Thymus (tissue), 11 donors: ENCODE results near the gene KRTAP4-11. TPM values are rescaled to one million over a fixed set of nuclear protein-coding genes. Genes with fewer than 3 reads are reported as not detected.
"Not testable (repeated sequence)": the region's sequence is repeated elsewhere in the genome, so short reads cannot be mapped to it uniquely, and the experiment has no call there.

Experiments used
- DNase-seq, 9 donors: peaks; one replicate each; pipeline ENCODE4 v3.0.0-alpha.2; 2013; ENCODE audit warnings: low spot score in 9 of 9, low read depth in 6 of 9, missing footprints in 1 of 9
- H3K27ac ChIP-seq, 2 donors: one replicate each; pipeline ENCODE4 v1.5.1; 2013; ENCODE audit warnings: control low read depth in 1 of 2, low read depth in 1 of 2, low read length in 1 of 2, mild to moderate bottlenecking in 1 of 2, moderate library complexity in 1 of 2
- H3K27me3 ChIP-seq, 2 donors: one replicate each; pipeline ENCODE4 v1.5.1; 2013; ENCODE audit warnings: low read length in 1 of 2; ENCODE audit not compliant: control insufficient read depth in 2 of 2, insufficient read depth in 1 of 2
- H3K36me3 ChIP-seq, 2 donors: one replicate each; pipeline ENCODE4 v1.5.1; 2013; ENCODE audit warnings: low read length in 1 of 2, mild to moderate bottlenecking in 1 of 2, moderate library complexity in 1 of 2; ENCODE audit not compliant: control insufficient read depth in 2 of 2, insufficient read depth in 2 of 2
- H3K4me1 ChIP-seq, 2 donors: one replicate each; pipeline ENCODE4 v1.5.1; 2013; ENCODE audit warnings: low read length in 2 of 2; ENCODE audit not compliant: control insufficient read depth in 2 of 2, insufficient read depth in 2 of 2
- H3K4me3 ChIP-seq, 2 donors: one replicate each; pipeline ENCODE4 v1.5.1; 2013; ENCODE audit warnings: low read length in 2 of 2, control low read depth in 1 of 2, mild to moderate bottlenecking in 1 of 2
- H3K9me3 ChIP-seq, 2 donors: one replicate each; pipeline ENCODE4 v1.5.1; 2013; ENCODE audit warnings: low read length in 1 of 2, mild to moderate bottlenecking in 1 of 2; ENCODE audit not compliant: control insufficient read depth in 2 of 2, insufficient read depth in 1 of 2
- WGBS: extraction: QIAGEN DNeasy Blood & Tissue Kit; methylation state at CpG from one replicate; pipeline ENCODE4 v1.1.7; 2013; 5-methylcytosine and 5-hydroxymethylcytosine counted together
- polyA plus RNA-seq: library from polyadenylated mRNA; stranded (reverse); fragments of 200-250 nt; gene quantifications from one replicate; pipeline ENCODE4 v1.2.3, GENCODE V29; 2013
- total RNA-seq: library from RNA; stranded (reverse); fragments of 120-200 nt; gene quantifications from one replicate; pipeline ENCODE4 v1.2.4, GENCODE V29; 2013
- donor health status: healthy.

The KRTAP4-11 gene
- total and polyA plus RNA-seq, 2 donors: not detected

DNA sequence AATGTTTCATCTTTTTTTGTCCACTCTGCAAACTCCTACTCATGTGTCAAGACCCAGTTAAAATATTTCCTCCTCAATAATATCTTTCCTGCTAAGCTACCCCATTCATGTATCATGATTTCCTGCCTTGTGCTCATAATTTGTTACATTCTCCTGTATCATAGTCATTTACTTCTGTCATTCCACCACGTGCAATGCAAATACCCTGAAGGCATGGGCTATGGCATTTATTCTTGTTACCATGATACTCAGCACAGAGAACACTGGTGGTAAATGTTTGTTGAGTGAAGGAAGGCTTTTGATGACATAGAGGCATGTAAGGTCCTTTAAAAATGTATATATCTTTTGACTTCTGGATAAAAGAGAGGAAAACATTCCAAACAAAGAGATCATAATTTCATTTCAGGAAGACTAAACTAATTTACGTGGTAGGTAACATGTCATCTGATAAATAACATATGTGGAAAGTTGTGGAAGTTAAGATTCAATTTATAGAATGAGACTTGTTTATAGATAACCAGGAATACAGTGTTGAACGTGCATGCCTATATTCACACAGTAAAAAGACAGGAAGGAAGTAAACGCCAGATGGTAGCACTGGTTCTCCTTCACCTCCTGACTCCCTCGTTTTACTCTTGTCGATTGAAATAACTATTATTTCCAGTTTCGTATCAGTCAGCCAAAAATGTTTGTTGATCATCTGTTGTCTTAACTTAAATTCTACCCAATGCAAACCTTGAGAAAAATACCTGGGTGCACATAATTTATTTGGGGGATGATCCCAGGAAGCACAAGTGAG lies 18.3 kb downstream of the KRTAP4-11 start:
- WGBS: 24% methylated on average over 7 of the region's 7 CpGs
- not testable (repeated sequence) for DNase-seq, H3K4me3 ChIP-seq, H3K27me3 ChIP-seq, H3K9me3 ChIP-seq, H3K27ac ChIP-seq, H3K36me3 ChIP-seq, H3K4me1 ChIP-seq

DNA sequence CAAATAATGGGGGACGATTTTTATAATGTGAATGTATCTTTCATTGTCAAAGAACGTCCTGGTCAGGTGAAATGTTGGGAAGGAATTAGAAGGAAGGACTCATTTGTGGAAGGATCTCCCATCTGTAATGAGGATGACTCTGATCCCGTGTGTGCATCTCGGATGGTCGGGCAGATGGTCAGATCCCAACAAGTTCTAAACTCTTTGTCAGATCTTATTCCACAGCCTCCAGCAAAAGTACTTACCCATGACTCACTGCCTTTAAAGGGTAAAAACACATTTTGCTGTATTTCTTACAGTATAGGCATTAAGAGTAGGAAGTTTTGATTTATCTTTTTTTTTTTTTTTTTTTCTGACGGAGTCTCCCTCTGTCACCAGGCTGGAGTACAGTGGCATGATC lies 19.7 kb downstream of the KRTAP4-11 start:
- H3K4me1 ChIP-seq: no peaks in the 10 kb centered on the region
- no peak overlapping the region for H3K4me3 ChIP-seq
- H3K27me3 ChIP-seq: no peaks in the 10 kb centered on the region
- no peaks in the 10 kb centered on the region for H3K36me3 ChIP-seq
- 95% methylated on average over 6 of the region's 6 CpGs for WGBS
- H3K9me3 ChIP-seq: no peaks in the 10 kb centered on the region
- H3K27ac ChIP-seq: no peak overlapping the region
- no peak for DNase-seq

- Histone ChIP-seq H3K27me3 (no peaks in the 10 kb centered on the region), H3K27ac (no peak within 1 kb of the TSS), H3K4me1 (no peaks in the 10 kb centered on the region), H3K36me3 (no peaks in the 10 kb centered on the region), H3K9me3 (no peaks in the 10 kb centered on the region), H3K4me3 (no peak within 1 kb of the TSS)
- WGBS: 92% methylated on average over 4 of the region's 4 CpGs
- no peak for DNase-seq
These were observed 20.1 kb downstream of the KRTAP4-11 start, which contains the start of gene KRTAP4-8 for GRCh38 chr17:41098042-41098441. TSS of gene KRTAP4-8 (minus strand) at chr17:41098142. CDS start at chr17:41098084, 58 bp downstream.

DNA sequence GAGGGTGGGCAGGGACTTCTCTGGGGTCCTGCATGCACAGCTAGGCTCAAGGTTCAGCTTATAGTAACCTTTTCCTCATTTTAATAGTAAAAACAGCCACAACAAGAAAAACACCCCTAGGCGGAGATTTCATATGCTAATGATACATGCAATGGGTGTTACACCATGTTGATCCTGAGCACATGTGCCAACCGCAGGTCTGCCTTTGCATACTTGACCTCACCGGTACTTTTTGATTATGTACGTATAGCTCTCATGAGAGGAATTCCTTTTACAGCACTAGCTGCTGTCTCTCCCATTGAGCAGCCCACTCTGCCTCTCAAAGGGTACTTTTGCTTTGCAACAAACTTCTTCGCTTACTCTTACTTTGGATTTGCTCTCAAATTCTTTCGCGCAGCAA lies 22.1 kb downstream of the KRTAP4-11 start:
- 99% methylated on average over 7 of the region's 7 CpGs for WGBS
- H3K4me3 ChIP-seq: no peak overlapping the region
- H3K4me1 ChIP-seq: no peaks in the 10 kb centered on the region
- H3K36me3 ChIP-seq: no peaks in the 10 kb centered on the region
- no peaks in the 10 kb centered on the region for H3K27me3 ChIP-seq
- no peak for DNase-seq
- H3K9me3 ChIP-seq: no peaks in the 10 kb centered on the region
- H3K27ac ChIP-seq: no peak overlapping the region

GRCh38 chr17:41088760-41089352 lies 29.3 kb downstream of the KRTAP4-11 start:
- H3K36me3 ChIP-seq, H3K4me1 ChIP-seq, H3K9me3 ChIP-seq, DNase-seq, H3K27ac ChIP-seq, H3K4me3 ChIP-seq, H3K27me3 ChIP-seq: not testable (repeated sequence)
- 68% methylated on average over 4 of the region's 4 CpGs for whole genome bisulfite sequencing

DNA sequence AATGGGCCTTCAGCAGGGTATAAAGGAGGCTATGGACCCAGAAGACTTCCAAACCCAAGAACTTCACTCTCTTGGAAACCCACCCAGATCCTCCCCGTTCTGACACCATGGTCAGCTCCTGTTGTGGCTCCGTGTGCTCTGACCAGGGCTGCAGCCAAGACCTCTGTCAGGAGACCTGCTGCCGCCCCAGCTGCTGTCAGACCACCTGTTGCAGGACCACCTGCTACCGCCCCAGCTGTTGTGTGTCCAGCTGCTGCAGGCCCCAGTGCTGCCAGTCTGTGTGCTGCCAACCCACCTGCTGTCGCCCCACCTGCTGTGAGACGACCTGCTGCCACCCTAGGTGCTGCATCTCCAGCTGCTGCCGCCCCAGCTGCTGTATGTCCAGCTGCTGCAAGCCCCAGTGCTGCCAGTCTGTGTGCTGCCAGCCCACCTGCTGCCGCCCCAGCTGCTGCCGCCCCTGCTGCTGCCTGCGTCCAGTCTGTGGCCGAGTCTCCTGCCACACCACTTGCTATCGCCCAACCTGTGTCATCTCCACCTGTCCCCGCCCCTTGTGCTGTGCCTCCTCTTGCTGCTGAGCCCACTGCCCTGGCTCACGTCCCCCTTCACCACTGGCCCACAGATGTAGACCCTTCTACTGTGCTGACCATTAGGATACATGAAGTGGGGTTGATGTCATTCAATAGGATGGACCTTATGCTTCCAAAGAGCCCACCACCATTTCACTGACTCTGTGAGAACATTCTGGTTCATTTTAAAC lies 33.9 kb downstream of the KRTAP4-11 start, which contains the start of gene KRTAP4-7:
TSS of gene KRTAP4-7 (plus strand) at position 51 of the 757 bp plus-strand sequence. CDS start at position 108, 57 bp downstream.
- not testable (repeated sequence) for H3K36me3 ChIP-seq, H3K4me3 ChIP-seq, H3K27ac ChIP-seq, H3K27me3 ChIP-seq, DNase-seq, H3K9me3 ChIP-seq, H3K4me1 ChIP-seq
- 94% methylated on average over 14 of the region's 14 CpGs for WGBS

- WGBS: 95% methylated on average over 2 of the region's 2 CpGs
- not testable (repeated sequence) for H3K4me1 ChIP-seq, DNase-seq, H3K9me3 ChIP-seq, H3K27ac ChIP-seq, H3K27me3 ChIP-seq, H3K4me3 ChIP-seq, H3K36me3 ChIP-seq
These were observed 34.7 kb downstream of the KRTAP4-11 start for GRCh38 chr17:41083427-41083826.

- no peak overlapping the region for H3K4me3 ChIP-seq
- DNase-seq: no peak
- no peaks in the 10 kb centered on the region for H3K4me1 ChIP-seq
- no peaks in the 10 kb centered on the region for H3K36me3 ChIP-seq
- H3K27ac ChIP-seq: no peak overlapping the region
- 80% methylated on average over 4 of the region's 4 CpGs for WGBS
- H3K9me3 ChIP-seq: no peaks in the 10 kb centered on the region
- H3K27me3 ChIP-seq: no peaks in the 10 kb centered on the region
These were observed 35.5 kb downstream of the KRTAP4-11 start for GRCh38 chr17:41082626-41083025.

GRCh38 chr17:41076788-41077187 lies 41.4 kb downstream of the KRTAP4-11 start:
- Histone ChIP-seq H3K9me3 (no peaks in the 10 kb centered on the region), H3K4me3 (no peak overlapping the region), H3K27ac (no peak overlapping the region), H3K27me3 (no peaks in the 10 kb centered on the region), H3K4me1 (no peaks in the 10 kb centered on the region), H3K36me3 (no peaks in the 10 kb centered on the region)
- no peak for DNase-seq
